ENCODE measurements around the gene LCN12.

The LCN12 gene

GRCh38 chr9:136944212-136944518, 7.9 kb upstream of the LCN12 start:
- TF ChIP-seq SPI1 (IDR thresholded peaks at IDR 0.05; ENCODE audit: low read depth, low read length) (no peak), POLR2A (IDR thresholded peaks at IDR 0.05; ENCODE audit: low read depth, low read length) (no peak), TAF1 (IDR thresholded peaks at IDR 0.05; ENCODE audit: low read depth, low read length) (no peak), POLR2AphosphoS5 (IDR thresholded peaks at IDR 0.05; ENCODE audit: low read depth, low read length) (no peak), POU2F2 (IDR thresholded peaks at IDR 0.05; ENCODE audit: low read depth, low read length) (no peak), PAX5 (IDR thresholded peaks at IDR 0.05; ENCODE audit: insufficient read depth, low read length, severe bottlenecking) (no peak)
- FAIRE-seq = no peak

GRCh38 chr9:136944519-136945332, 7.3 kb upstream of the LCN12 start, which contains the start of the genes C8G and FBXW5:
Gene C8G (plus strand): TSS chr9:136945243. CDS start chr9:136945321, 78 bp downstream.
Gene FBXW5 (minus strand): TSS chr9:136944738. CDS start chr9:136944083, 655 bp downstream.
- no peak for TF ChIP-seq POLR2A (IDR thresholded peaks at IDR 0.05; ENCODE audit: low read depth, low read length)
- peak; percentile 33; the same call in 1 of the 2 replicates for TF ChIP-seq TAF1 (IDR thresholded peaks at IDR 0.05; ENCODE audit: low read depth, low read length)
- TF ChIP-seq POU2F2 (IDR thresholded peaks at IDR 0.05; ENCODE audit: low read depth, low read length) = 0 out of 2 replicates have a peak, but pooled peaks have one; percentile 39
- TF ChIP-seq SPI1 (IDR thresholded peaks at IDR 0.05; ENCODE audit: low read depth, low read length) = no peak
- peak; percentile 43; the same call in 1 of the 2 replicates for TF ChIP-seq POLR2AphosphoS5 (IDR thresholded peaks at IDR 0.05; ENCODE audit: low read depth, low read length)
- peak; percentile 36 for TF ChIP-seq PAX5 (IDR thresholded peaks at IDR 0.05; ENCODE audit: insufficient read depth, low read length, severe bottlenecking)
- FAIRE-seq = peak; percentile 99
- peak; percentile 100 for DNase-seq (ENCODE audit: insufficient read length, low spot score)

More at GRCh38 chr9:136944212-136944518, 7.9 kb upstream of the LCN12 start:
- DNase-seq (ENCODE audit: insufficient read length, low spot score) = peak; percentile 88

- DNase-seq (ENCODE audit: insufficient read length, low spot score) (no peak), FAIRE-seq (no peak)
- TF ChIP-seq TAF1 (IDR thresholded peaks at IDR 0.05; ENCODE audit: low read depth, low read length) (no peak), SPI1 (IDR thresholded peaks at IDR 0.05; ENCODE audit: low read depth, low read length) (no peak), PAX5 (IDR thresholded peaks at IDR 0.05; ENCODE audit: insufficient read depth, low read length, severe bottlenecking) (no peak), POLR2AphosphoS5 (IDR thresholded peaks at IDR 0.05; ENCODE audit: low read depth, low read length) (no peak), POU2F2 (IDR thresholded peaks at IDR 0.05; ENCODE audit: low read depth, low read length) (no peak)
These were observed 6.5 kb upstream of the LCN12 start for GRCh38 chr9:136945333-136946227.

GRCh38 chr9:136946228-136947027, 5.6 kb upstream of the LCN12 start:
- DNase-seq (ENCODE audit: insufficient read length, low spot score) (no peak), FAIRE-seq (no peak)
- TF ChIP-seq POU2F2 (IDR thresholded peaks at IDR 0.05; ENCODE audit: low read depth, low read length) = no peak
- no peak for TF ChIP-seq POLR2A (IDR thresholded peaks at IDR 0.05; ENCODE audit: low read depth, low read length)
- no peak for TF ChIP-seq PAX5 (IDR thresholded peaks at IDR 0.05; ENCODE audit: insufficient read depth, low read length, severe bottlenecking)
- no peak for TF ChIP-seq SPI1 (IDR thresholded peaks at IDR 0.05; ENCODE audit: low read depth, low read length)
- TF ChIP-seq TAF1 (IDR thresholded peaks at IDR 0.05; ENCODE audit: low read depth, low read length) = no peak
- no peak for TF ChIP-seq POLR2AphosphoS5 (IDR thresholded peaks at IDR 0.05; ENCODE audit: low read depth, low read length)

DNA sequence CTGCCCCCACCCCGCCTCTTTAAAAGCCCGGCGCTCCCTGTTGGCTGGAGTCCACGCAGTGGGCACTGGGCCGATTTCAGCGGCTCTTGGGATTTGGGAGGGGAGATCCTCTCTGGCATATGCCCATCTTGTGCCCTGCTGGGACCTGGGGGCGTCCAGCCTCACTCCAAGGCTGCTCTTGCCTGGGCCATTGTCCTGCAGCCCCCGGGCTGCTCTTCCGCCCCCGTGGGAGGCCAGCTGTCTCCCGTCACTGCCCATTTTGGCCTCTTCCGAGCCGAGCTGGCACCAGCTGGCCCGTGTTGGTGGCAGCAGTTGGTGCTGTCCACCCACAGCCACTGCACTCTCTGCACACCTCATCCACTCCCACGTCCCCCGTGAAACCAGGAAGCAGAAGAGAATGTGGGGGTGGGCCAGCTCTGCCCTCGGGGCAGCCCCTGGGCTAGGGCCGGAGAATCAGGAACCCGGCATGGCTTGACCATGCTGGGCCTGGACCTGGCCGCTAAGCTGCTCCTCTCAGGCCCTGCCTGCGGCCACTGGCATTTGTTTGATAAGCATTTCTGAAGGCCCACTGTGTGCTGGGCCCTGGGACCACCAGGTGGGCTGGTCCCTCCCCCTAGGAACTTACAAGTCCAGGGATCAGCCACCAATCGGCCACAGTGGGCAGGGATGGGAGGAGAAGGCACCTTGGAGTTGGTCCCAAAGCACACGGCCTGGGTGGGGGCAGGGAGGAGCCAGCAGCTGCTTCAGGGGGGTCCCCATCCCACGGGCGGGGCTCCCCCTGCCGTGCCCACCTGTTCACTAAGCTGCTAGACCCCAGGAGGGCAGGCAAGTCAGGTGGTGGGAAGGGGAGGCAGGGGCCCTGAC, 4.8 kb upstream of the LCN12 start:
- FAIRE-seq (no peak), DNase-seq (ENCODE audit: insufficient read length, low spot score) (no peak)
- TF ChIP-seq SPI1 (IDR thresholded peaks at IDR 0.05; ENCODE audit: low read depth, low read length) (no peak), POU2F2 (IDR thresholded peaks at IDR 0.05; ENCODE audit: low read depth, low read length) (no peak), PAX5 (IDR thresholded peaks at IDR 0.05; ENCODE audit: insufficient read depth, low read length, severe bottlenecking) (no peak), TAF1 (IDR thresholded peaks at IDR 0.05; ENCODE audit: low read depth, low read length) (no peak), POLR2A (IDR thresholded peaks at IDR 0.05; ENCODE audit: low read depth, low read length) (no peak)

GRCh38 chr9:136947955-136948510, 4.0 kb upstream of the LCN12 start:
- no peak for TF ChIP-seq POLR2AphosphoS5 (IDR thresholded peaks at IDR 0.05; ENCODE audit: low read depth, low read length)
- no peak for TF ChIP-seq POU2F2 (IDR thresholded peaks at IDR 0.05; ENCODE audit: low read depth, low read length)
- no peak for TF ChIP-seq POLR2A (IDR thresholded peaks at IDR 0.05; ENCODE audit: low read depth, low read length)
- TF ChIP-seq PAX5 (IDR thresholded peaks at IDR 0.05; ENCODE audit: insufficient read depth, low read length, severe bottlenecking) = no peak
- no peak for TF ChIP-seq SPI1 (IDR thresholded peaks at IDR 0.05; ENCODE audit: low read depth, low read length)
- no peak for TF ChIP-seq TAF1 (IDR thresholded peaks at IDR 0.05; ENCODE audit: low read depth, low read length)
- FAIRE-seq = peak; percentile 70
- no peak for DNase-seq (ENCODE audit: insufficient read length, low spot score)

DNA sequence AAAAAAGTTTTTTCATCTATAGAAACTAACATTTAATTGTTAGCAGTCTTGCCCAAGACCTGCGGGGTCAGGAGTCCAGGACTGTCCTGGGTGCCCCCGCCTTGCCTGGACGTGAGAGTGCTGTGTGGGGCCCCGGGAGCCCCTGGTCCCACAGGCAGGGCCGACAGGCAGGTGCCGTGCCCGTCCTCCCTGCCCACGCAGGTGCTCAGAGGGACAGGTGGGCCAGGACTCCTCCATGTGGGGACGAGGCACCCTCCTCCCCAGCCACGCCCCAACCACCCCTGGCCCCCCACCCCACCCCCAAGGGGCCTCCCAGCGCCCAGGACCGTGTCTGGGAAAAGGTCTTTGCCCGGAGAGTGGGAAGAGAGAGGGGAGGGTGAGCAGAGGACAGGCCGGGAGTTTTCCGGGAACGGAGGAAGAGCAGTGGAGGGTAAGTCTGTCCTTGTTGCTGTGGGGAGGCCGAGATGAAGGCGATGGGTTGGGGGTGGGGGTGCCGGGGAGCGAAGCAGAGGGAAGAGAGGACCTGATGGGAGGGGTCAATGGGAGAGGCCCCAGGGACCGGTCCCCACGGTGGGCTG, 2.7 kb upstream of the LCN12 start:
- TF ChIP-seq PAX5 (IDR thresholded peaks at IDR 0.05; ENCODE audit: insufficient read depth, low read length, severe bottlenecking) = no peak
- no peak for TF ChIP-seq POU2F2 (IDR thresholded peaks at IDR 0.05; ENCODE audit: low read depth, low read length)
- TF ChIP-seq POLR2AphosphoS5 (IDR thresholded peaks at IDR 0.05; ENCODE audit: low read depth, low read length) = no peak
- no peak for TF ChIP-seq SPI1 (IDR thresholded peaks at IDR 0.05; ENCODE audit: low read depth, low read length)
- TF ChIP-seq POLR2A (IDR thresholded peaks at IDR 0.05; ENCODE audit: low read depth, low read length) = no peak
- no peak for TF ChIP-seq TAF1 (IDR thresholded peaks at IDR 0.05; ENCODE audit: low read depth, low read length)
- DNase-seq (ENCODE audit: insufficient read length, low spot score) (no peak), FAIRE-seq (peak; percentile 43)

Measured in GM12891 (cell line).